Activated CD8-positive, alpha-beta T cell treated with anti-CD3 and anti-CD28 coated beads for 36 hours (primary cell): ENCODE measurements around the gene GOT2. TPM values are rescaled to one million over a fixed set of nuclear protein-coding genes. Genes with fewer than 3 reads are reported as not detected.
"Not testable (repeated sequence)": the region's sequence is repeated elsewhere in the genome, so short reads cannot be mapped to it uniquely, and the experiment has no call there.

ENCODE experiments used
- ATAC-seq: fragments of 200-7000 bp; cut with Tn5 transposase; one replicate; pipeline ENCODE4 v1.10.0; 2021; ENCODE audit warnings: mild to moderate bottlenecking, moderate library complexity
- CTCF ChIA-PET: fragments of 350-600 bp; sonication (Branson Sonifier 250); formaldehyde crosslinking; loops from one replicate; lab custom pipeline; 2021; ENCODE audit warnings: antibody characterized with exemption; lab: Charles Lee
- POLR2A ChIA-PET: fragments of 350-600 bp; sonication (Branson Sonifier 250); formaldehyde crosslinking; loops from one replicate; lab custom pipeline; 2021; ENCODE audit warnings: antibody characterized with exemption; lab: Charles Lee
- DNase-seq: peaks from one replicate; pipeline ENCODE4 v3.0.0-alpha.2; 2020
- H3K27ac Mint-ChIP-seq: one replicate; pipeline ENCODE4 v1.8.0; 2021; ENCODE audit warnings: mild to moderate bottlenecking, mixed read lengths
- H3K27me3 Mint-ChIP-seq: one replicate; pipeline ENCODE4 v1.8.0; 2021; ENCODE audit warnings: mixed read lengths
- H3K36me3 Mint-ChIP-seq: one replicate; pipeline ENCODE4 v1.8.0; 2021; ENCODE audit warnings: low read depth, mixed read lengths
- H3K4me1 Mint-ChIP-seq: one replicate; pipeline ENCODE4 v1.8.0; 2021; ENCODE audit warnings: low read depth, mixed read lengths
- H3K4me3 Mint-ChIP-seq: one replicate; pipeline ENCODE4 v1.8.0; 2021; ENCODE audit warnings: mild to moderate bottlenecking, moderate library complexity, mixed read lengths
- H3K9me3 Mint-ChIP-seq: one replicate; pipeline ENCODE4 v1.8.0; 2021; ENCODE audit warnings: mixed read lengths
- CTCF ChIP-seq: fragments of 200-600 bp; IDR thresholded peaks from one replicate; pipeline ENCODE4 v1.8.0; 2022; ENCODE audit warnings: antibody characterized with exemption, mild to moderate bottlenecking
- intact Hi-C: fragments of 100-400 bp; cut with micrococcal nuclease; formaldehyde crosslinking; loops from one replicate; pipeline ENCODE4 v1.10.0; 2022
- total RNA-seq, 2 experiments: library from RNA; stranded (reverse); gene quantifications; one replicate each; pipeline ENCODE4 v1.2.3, GENCODE V29; 2021

The GOT2 gene
- total RNA-seq: 100 to 1,000 TPM; 159 to 166 TPM

DNA sequence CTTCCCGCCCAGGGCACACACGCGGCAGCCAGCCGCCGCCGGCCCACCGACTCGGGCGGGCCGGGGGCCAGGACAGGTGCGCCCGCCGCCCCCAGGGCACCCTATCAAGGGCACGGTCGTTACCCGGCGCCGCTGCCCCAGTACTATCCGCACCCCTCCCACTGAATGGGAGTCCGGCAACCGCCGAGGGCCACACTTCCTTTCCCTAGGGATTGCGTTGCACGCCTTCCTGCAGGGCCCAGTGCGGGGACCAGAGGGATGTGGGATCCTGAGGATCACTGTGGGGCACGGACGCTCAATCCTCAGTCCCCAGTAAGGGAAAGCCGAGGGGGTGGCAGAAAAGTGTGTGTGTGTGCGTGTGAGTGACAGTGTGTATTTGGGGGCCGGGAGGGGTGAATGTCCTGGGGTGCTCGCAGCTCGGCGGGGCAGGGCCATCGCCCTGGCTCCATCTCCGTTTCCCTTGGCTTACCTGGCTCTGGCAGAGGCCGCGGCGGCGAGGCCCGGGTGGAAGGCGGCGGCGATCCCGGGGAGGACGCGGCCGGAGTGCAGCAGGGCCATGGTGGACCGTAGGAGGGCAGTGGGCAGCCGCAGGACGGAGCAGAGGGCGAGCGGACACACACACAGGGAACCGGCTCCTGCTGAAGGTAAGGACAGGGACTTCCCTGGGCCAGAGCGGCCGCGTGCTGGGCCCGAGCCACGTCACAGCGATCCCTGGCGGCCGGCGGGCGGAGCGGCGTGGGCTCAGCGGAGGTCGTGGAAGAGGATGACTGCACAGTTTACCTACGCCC is at the start of gene GOT2:
GOT2 (minus strand) TSS at position 646 of the 788 bp plus-strand sequence; CDS start at position 558, 88 bp downstream.
- DNase-seq (peak; percentile 86), ATAC-seq (peak; percentile 92)
- POLR2A ChIA-PET: interaction anchor here (1.0 to 2.0 kb wide), 5 partner anchors 16 to 234 kb away, joined by 3 to 4 read pairs (median 3); partner anchors contain the start of genes CNOT1, NDRG4 and SLC38A7
- TF ChIP-seq CTCF: peak; percentile 78
- Mint-ChIP-seq H3K36me3 (peaks cover 30% of the 10 kb centered on the region), H3K4me3 (peak within 1 kb of the TSS; percentile 96), H3K27me3 (peaks cover under 1% of the 10 kb centered on the region), H3K4me1 (peaks cover 39% of the 10 kb centered on the region), H3K27ac (peak within 1 kb of the TSS; percentile 97), H3K9me3 (no peaks in the 10 kb centered on the region)
- CTCF ChIA-PET: interaction anchor here (0.6 to 4.4 kb wide), 4 partner anchors 22 to 194 kb away, joined by 3 to 32 read pairs (median 3); no protein-coding TSS in a partner anchor
- intact Hi-C loops: loop anchor here (5.0 kb wide), 1 partner anchor 217 kb away; the partner anchor contains the start of gene SETD6

GRCh38 chr16:58779291-58779690 is 45.2 kb upstream of the GOT2 start:
- intact Hi-C loops, H3K36me3 Mint-ChIP-seq, ATAC-seq, POLR2A ChIA-PET, H3K4me1 Mint-ChIP-seq, DNase-seq, CTCF ChIA-PET, H3K27ac Mint-ChIP-seq, H3K4me3 Mint-ChIP-seq, H3K27me3 Mint-ChIP-seq, H3K9me3 Mint-ChIP-seq: not testable (repeated sequence)

- ChIA-PET POLR2A (no interaction called here), CTCF (no interaction called here)
- peaks cover 5% of the 10 kb centered on the region for H3K27me3 Mint-ChIP-seq
- no peak for TF ChIP-seq CTCF
- H3K4me1 Mint-ChIP-seq: no peaks in the 10 kb centered on the region
- intact Hi-C loops: no loop called here
- no peaks in the 10 kb centered on the region for H3K36me3 Mint-ChIP-seq
- H3K9me3 Mint-ChIP-seq: no peaks in the 10 kb centered on the region
- DNase-seq (no peak), ATAC-seq (no peak)
- no peak overlapping the region for H3K4me3 Mint-ChIP-seq
- no peak overlapping the region for H3K27ac Mint-ChIP-seq
Measured at GRCh38 chr16:58773870-58774269, 39.8 kb upstream of the GOT2 start.

- H3K4me3 Mint-ChIP-seq: no peak overlapping the region
- intact Hi-C loops: loop anchor here (10.0 kb wide), 1 partner anchor 253 kb away; the partner anchor contains the start of gene SETD6
- no peak overlapping the region for H3K27ac Mint-ChIP-seq
- TF ChIP-seq CTCF: no peak
- no peaks in the 10 kb centered on the region for H3K9me3 Mint-ChIP-seq
- no peaks in the 10 kb centered on the region for H3K36me3 Mint-ChIP-seq
- peaks cover 5% of the 10 kb centered on the region for H3K27me3 Mint-ChIP-seq
- no peaks in the 10 kb centered on the region for H3K4me1 Mint-ChIP-seq
- DNase-seq (no peak), ATAC-seq (no peak)
- POLR2A ChIA-PET: no interaction called here
- CTCF ChIA-PET: interaction anchor here (1.8 kb wide), 1 partner anchor 12 kb away, joined by 13 read pairs; no protein-coding TSS in a partner anchor
Measured at GRCh38 chr16:58768145-58768544, 34.0 kb upstream of the GOT2 start.

DNA sequence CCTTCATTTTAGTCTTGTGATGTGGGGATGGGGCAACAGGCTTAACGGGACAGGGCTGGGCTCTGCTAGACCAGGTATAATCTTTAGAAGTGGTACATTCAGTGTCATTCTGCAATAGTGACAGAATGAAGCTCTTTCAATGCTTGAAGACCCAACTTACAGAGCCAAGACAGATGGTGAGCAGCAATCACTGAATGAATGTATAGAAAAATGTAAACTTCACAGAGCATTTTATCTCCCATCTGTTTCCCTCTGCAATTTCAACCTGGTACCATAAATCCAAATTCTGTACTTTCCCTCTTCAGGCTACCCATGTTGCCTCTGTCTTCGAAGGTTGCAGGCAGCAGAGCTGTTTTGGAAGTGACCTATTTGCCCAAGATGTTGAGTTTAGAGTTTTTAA is 33.5 kb upstream of the GOT2 start:
- peaks cover 5% of the 10 kb centered on the region for H3K27me3 Mint-ChIP-seq
- intact Hi-C loops: loop anchor here (10.0 kb wide), 1 partner anchor 253 kb away; the partner anchor contains the start of gene SETD6
- ChIA-PET POLR2A (no interaction called here), CTCF (interaction anchor here (1.8 kb wide), 1 partner anchor 11 kb away, joined by 13 read pairs; no protein-coding TSS in a partner anchor)
- H3K4me3 Mint-ChIP-seq: no peak overlapping the region
- no peak for DNase-seq
- no peak for ATAC-seq
- H3K27ac Mint-ChIP-seq: no peak overlapping the region
- TF ChIP-seq CTCF: no peak
- H3K4me1 Mint-ChIP-seq: no peaks in the 10 kb centered on the region
- no peaks in the 10 kb centered on the region for H3K9me3 Mint-ChIP-seq
- H3K36me3 Mint-ChIP-seq: no peaks in the 10 kb centered on the region
